ENCODE data around the gene NFE2L1. TPM values are rescaled to one million over a fixed set of nuclear protein-coding genes. Genes with fewer than 3 reads are reported as not detected.
A peak's percentile ranks its signal among the peaks of the same experiment; 100 is the strongest.

Gene NFE2L1
- total and polyA plus RNA-seq, 7 experiments from 2014 or later: 8.7 to 65.2 (median 40.0) TPM

DNA sequence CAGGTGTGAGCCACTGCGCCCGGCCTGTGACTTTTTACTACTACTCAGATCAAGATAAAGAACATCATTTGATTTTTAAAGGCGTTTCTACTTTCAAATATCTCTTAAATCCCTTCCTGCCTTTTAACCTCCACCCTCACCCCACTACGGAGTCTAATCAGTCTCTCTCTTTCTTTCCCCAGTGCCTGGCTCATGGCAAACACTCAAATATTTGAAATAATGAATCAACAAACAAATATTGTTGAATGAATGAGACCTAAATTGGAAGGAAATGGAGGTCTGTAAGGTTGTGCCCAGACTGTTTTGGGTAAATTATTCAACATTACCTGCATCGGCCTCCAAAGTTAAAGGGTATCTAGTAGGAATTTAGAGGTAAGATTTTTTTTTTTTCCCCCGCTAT is 25.3 kb upstream of the NFE2L1 start:
- H3K4me1 Mint-ChIP-seq: peaks cover 23 to 52% (median 34%) of the 10 kb centered on the region in 7 donors
- no peaks in the 10 kb centered on the region for H3K9me3 Mint-ChIP-seq
- H3K27ac Mint-ChIP-seq: no peak overlapping the region
- peaks cover 0 to 3% (median 0%) of the 10 kb centered on the region in 5 donors for H3K36me3 Mint-ChIP-seq
- intact Hi-C loops (cut with micrococcal nuclease): loop anchor here (5.0 to 10.0 kb wide), 4 partner anchors 181 to 1012 kb away; partner anchors contain the start of gene SCRN2 (in 1 of the 2)
- Histone ChIP-seq H3K4me1 (ENCODE audit: control insufficient read depth in 2 of 2, insufficient read depth in 2 of 2, low read length in 2 of 2) (peaks cover 9 to 26% of the 10 kb centered on the region in 2 donors), H3K36me3 (ENCODE audit: control insufficient read depth in 2 of 3, insufficient read depth in 3 of 3, low read length in 3 of 3) (no peaks in the 10 kb centered on the region), H3K4me3 (ENCODE audit: low read length) (no peak overlapping the region), H3K27me3 (ENCODE audit: control insufficient read depth in 2 of 2, insufficient read depth in 2 of 2, low read length in 2 of 2) (peaks cover 0 to 11% of the 10 kb centered on the region in 2 donors), H3K27ac (ENCODE audit: low read depth, low read length) (no peak overlapping the region), H3K9me3 (ENCODE audit: control insufficient read depth in 2 of 3, low read length in 3 of 3) (no peaks in the 10 kb centered on the region)
- ChIA-PET POLR2A (no interaction called here), CTCF (no interaction called here)
- DNase-seq (no peak), ATAC-seq (no peak)
- peaks cover 29 to 44% (median 33%) of the 10 kb centered on the region in 5 donors for H3K27me3 Mint-ChIP-seq
- H3K4me3 Mint-ChIP-seq: peak overlapping the region in 7 of 10 donors; percentile 14 to 89 (median 36)

DNA sequence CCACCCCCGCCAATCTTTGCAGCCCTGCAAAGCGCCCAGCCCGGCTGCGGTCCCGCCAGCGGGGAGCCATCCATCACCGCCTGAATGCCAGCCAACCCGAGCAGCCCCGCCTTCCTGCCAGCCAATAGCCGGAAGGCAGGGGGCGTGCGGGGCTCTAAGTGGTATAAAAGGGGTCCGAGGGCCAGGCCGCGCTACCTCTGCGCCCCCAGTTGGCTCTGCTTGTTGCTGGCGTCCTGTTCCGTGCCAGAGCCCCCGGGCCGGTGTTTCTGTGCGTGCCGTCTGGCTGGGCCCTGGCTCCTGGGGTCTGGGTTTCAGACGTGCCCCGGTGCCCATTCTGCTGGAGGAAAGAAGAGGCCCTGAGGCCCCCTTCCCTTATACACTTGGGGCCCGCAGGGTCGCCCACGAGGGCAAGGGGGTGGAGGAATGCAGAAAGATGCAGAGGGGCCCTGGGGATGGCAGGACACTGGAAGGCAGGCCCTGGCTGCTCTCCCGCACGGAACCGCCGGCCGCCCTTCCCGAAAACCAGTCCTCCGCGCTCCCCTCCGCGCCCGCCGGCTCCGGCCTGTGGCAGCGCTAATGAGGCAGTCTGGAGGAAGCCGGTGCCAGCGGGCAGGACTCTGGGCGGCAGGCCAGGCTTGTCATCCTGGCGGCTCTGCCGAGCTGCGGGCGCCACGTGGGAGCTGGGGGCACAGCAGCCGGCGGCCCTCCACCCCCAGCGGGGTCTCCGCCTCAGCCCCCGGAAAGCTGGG is 24.6 kb upstream of the NFE2L1 start:
- ChIA-PET POLR2A (no interaction called here), CTCF (no interaction called here)
- H3K27ac ChIP-seq (ENCODE audit: low read depth, low read length): no peak overlapping the region
- no peak for ATAC-seq
- Mint-ChIP-seq H3K4me1 (peaks cover 23 to 46% (median 34%) of the 10 kb centered on the region in 7 donors), H3K4me3 (peak overlapping the region; percentile 32 to 89 (median 70)), H3K9me3 (no peaks in the 10 kb centered on the region), H3K27me3 (peaks cover 31 to 44% (median 37%) of the 10 kb centered on the region in 5 donors), H3K36me3 (peaks cover 0 to 3% (median 0%) of the 10 kb centered on the region in 5 donors), H3K27ac (peak overlapping the region in 3 of 9 donors; percentile 52 to 84 (median 62))
- intact Hi-C loops (cut with micrococcal nuclease): loop anchor here (1.0 to 10.0 kb wide), 11 partner anchors 45 to 1011 kb away; partner anchors contain the start of genes CDK5RAP3 (in 2 of the 2), PNPO (in 2 of the 2) and SCRN2 (in 1 of the 2)
- no peaks in the 10 kb centered on the region for H3K36me3 ChIP-seq (ENCODE audit: control insufficient read depth in 2 of 3, insufficient read depth in 3 of 3, low read length in 3 of 3)
- H3K27me3 ChIP-seq (ENCODE audit: control insufficient read depth in 2 of 2, insufficient read depth in 2 of 2, low read length in 2 of 2): peaks cover 0 to 11% of the 10 kb centered on the region in 2 donors
- H3K9me3 ChIP-seq (ENCODE audit: control insufficient read depth in 2 of 3, low read length in 3 of 3): no peaks in the 10 kb centered on the region
- H3K4me3 ChIP-seq (ENCODE audit: low read length): peak overlapping the region; percentile 30
- DNase-seq: peak in 7 of 9 donors; percentile 23 to 52 (median 30)
- H3K4me1 ChIP-seq (ENCODE audit: control insufficient read depth in 2 of 2, insufficient read depth in 2 of 2, low read length in 2 of 2): peaks cover 9 to 26% of the 10 kb centered on the region in 2 donors

- ATAC-seq (peak; percentile 3), DNase-seq (peak in 5 of 9 donors; percentile 10 to 58 (median 27))
- peaks cover 0 to 11% of the 10 kb centered on the region in 2 donors for H3K27me3 ChIP-seq (ENCODE audit: control insufficient read depth in 2 of 2, insufficient read depth in 2 of 2, low read length in 2 of 2)
- intact Hi-C loops (cut with micrococcal nuclease): loop anchor here (1.0 to 10.0 kb wide), 26 partner anchors 12 to 1010 kb away; partner anchors contain the start of genes CBX1 (in 2 of the 2), CDK5RAP3 (in 2 of the 2), NFE2L1 (in 2 of the 2) and PNPO (in 2 of the 2)
- CTCF ChIA-PET: interaction anchor here (0.7 to 4.6 kb wide), 13 partner anchors 10 to 595 kb away, joined by 3 to 66 read pairs (median 5); partner anchors contain the start of genes CBX1 and NFE2L1
- H3K9me3 ChIP-seq (ENCODE audit: control insufficient read depth in 2 of 3, low read length in 3 of 3): no peaks in the 10 kb centered on the region
- no peak overlapping the region for H3K27ac ChIP-seq (ENCODE audit: low read depth, low read length)
- H3K4me1 Mint-ChIP-seq: peaks cover 23 to 46% (median 34%) of the 10 kb centered on the region in 7 donors
- peak overlapping the region; percentile 13 to 91 (median 72) for H3K27ac Mint-ChIP-seq
- H3K36me3 ChIP-seq (ENCODE audit: control insufficient read depth in 2 of 3, insufficient read depth in 3 of 3, low read length in 3 of 3): no peaks in the 10 kb centered on the region
- H3K27me3 Mint-ChIP-seq: peaks cover 31 to 48% (median 40%) of the 10 kb centered on the region in 5 donors
- H3K36me3 Mint-ChIP-seq: peaks cover 0 to 3% (median 0%) of the 10 kb centered on the region in 5 donors
- H3K4me3 ChIP-seq (ENCODE audit: low read length): peak overlapping the region; percentile 30
- H3K9me3 Mint-ChIP-seq: peaks cover 0 to 2% (median 0%) of the 10 kb centered on the region in 11 donors
- peaks cover 9 to 26% of the 10 kb centered on the region in 2 donors for H3K4me1 ChIP-seq (ENCODE audit: control insufficient read depth in 2 of 2, insufficient read depth in 2 of 2, low read length in 2 of 2)
- POLR2A ChIA-PET: interaction anchor here (1.5 to 2.8 kb wide), 2 partner anchors 51 to 83 kb away, joined by 6 to 14 read pairs; partner anchors contain the start of gene SNX11
- peak overlapping the region; percentile 83 to 92 (median 88) for H3K4me3 Mint-ChIP-seq
These were observed 23.8 kb upstream of the NFE2L1 start for GRCh38 chr17:48024149-48025039.

GRCh38 chr17:48025040-48025903 is 22.9 kb upstream of the NFE2L1 start:
- Mint-ChIP-seq H3K27me3 (peaks cover 28 to 50% (median 40%) of the 10 kb centered on the region in 5 donors), H3K4me1 (peaks cover 23 to 46% (median 34%) of the 10 kb centered on the region in 7 donors), H3K27ac (peak overlapping the region in 8 of 9 donors; percentile 13 to 91 (median 73)), H3K4me3 (peak overlapping the region; percentile 83 to 92 (median 88)), H3K36me3 (peaks cover 0 to 3% (median 0%) of the 10 kb centered on the region in 5 donors), H3K9me3 (peaks cover 0 to 2% (median 0%) of the 10 kb centered on the region in 11 donors)
- no peaks in the 10 kb centered on the region for H3K9me3 ChIP-seq (ENCODE audit: control insufficient read depth in 2 of 3, low read length in 3 of 3)
- DNase-seq (peak; percentile 91 to 97 (median 95)), ATAC-seq (peak; percentile 98)
- H3K27ac ChIP-seq (ENCODE audit: low read depth, low read length): no peak overlapping the region
- intact Hi-C loops (cut with micrococcal nuclease): loop anchor here (1.0 to 10.0 kb wide), 23 partner anchors 12 to 1010 kb away; partner anchors contain the start of genes CBX1 (in 2 of the 2), CDK5RAP3 (in 2 of the 2), NFE2L1 (in 2 of the 2) and PNPO (in 2 of the 2)
- CTCF ChIA-PET: interaction anchor here (0.7 to 4.6 kb wide), 18 partner anchors 9 to 594 kb away, joined by 3 to 66 read pairs (median 5); partner anchors contain the start of genes CBX1, NFE2L1 and SNX11
- H3K4me3 ChIP-seq (ENCODE audit: low read length): peak overlapping the region; percentile 43
- no peaks in the 10 kb centered on the region for H3K36me3 ChIP-seq (ENCODE audit: control insufficient read depth in 2 of 3, insufficient read depth in 3 of 3, low read length in 3 of 3)
- peaks cover 9 to 26% of the 10 kb centered on the region in 2 donors for H3K4me1 ChIP-seq (ENCODE audit: control insufficient read depth in 2 of 2, insufficient read depth in 2 of 2, low read length in 2 of 2)
- peaks cover 0 to 11% of the 10 kb centered on the region in 2 donors for H3K27me3 ChIP-seq (ENCODE audit: control insufficient read depth in 2 of 2, insufficient read depth in 2 of 2, low read length in 2 of 2)
- POLR2A ChIA-PET: interaction anchor here (1.5 to 2.8 kb wide), 2 partner anchors 50 to 83 kb away, joined by 6 to 14 read pairs; partner anchors contain the start of gene SNX11

- H3K9me3 ChIP-seq (ENCODE audit: control insufficient read depth in 2 of 3, low read length in 3 of 3): no peaks in the 10 kb centered on the region
- peak overlapping the region; percentile 66 to 92 (median 88) for H3K4me3 Mint-ChIP-seq
- peaks cover 23 to 39% (median 34%) of the 10 kb centered on the region in 7 donors for H3K4me1 Mint-ChIP-seq
- DNase-seq: no peak
- H3K9me3 Mint-ChIP-seq: peaks cover 0 to 2% (median 0%) of the 10 kb centered on the region in 11 donors
- ChIA-PET POLR2A (interaction anchor here (1.0 to 2.8 kb wide), 5 partner anchors 11 to 82 kb away, joined by 3 to 14 read pairs (median 5); partner anchors contain the start of genes COPZ2 and SNX11), CTCF (interaction anchor here (0.5 to 4.6 kb wide), 23 partner anchors 8 to 593 kb away, joined by 3 to 66 read pairs (median 5); partner anchors contain the start of genes CBX1, NFE2L1 and SNX11)
- peaks cover 23 to 56% (median 41%) of the 10 kb centered on the region in 5 donors for H3K27me3 Mint-ChIP-seq
- intact Hi-C loops (cut with micrococcal nuclease): loop anchor here (1.0 to 10.0 kb wide), 23 partner anchors 11 to 1009 kb away; partner anchors contain the start of genes CBX1 (in 2 of the 2), CDK5RAP3 (in 2 of the 2), COPZ2 (in 2 of the 2) and NFE2L1 (in 2 of the 2)
- peak overlapping the region in 1 of 9 donors; percentile 53 for H3K27ac Mint-ChIP-seq
- peaks cover 9 to 26% of the 10 kb centered on the region in 2 donors for H3K4me1 ChIP-seq (ENCODE audit: control insufficient read depth in 2 of 2, insufficient read depth in 2 of 2, low read length in 2 of 2)
- H3K27ac ChIP-seq (ENCODE audit: low read depth, low read length): no peak overlapping the region
- peaks cover 0 to 2% (median 0%) of the 10 kb centered on the region in 5 donors for H3K36me3 Mint-ChIP-seq
- H3K4me3 ChIP-seq (ENCODE audit: low read length): peak overlapping the region; percentile 43
- H3K36me3 ChIP-seq (ENCODE audit: control insufficient read depth in 2 of 3, insufficient read depth in 3 of 3, low read length in 3 of 3): no peaks in the 10 kb centered on the region
- H3K27me3 ChIP-seq (ENCODE audit: control insufficient read depth in 2 of 2, insufficient read depth in 2 of 2, low read length in 2 of 2): peaks cover 0 to 11% of the 10 kb centered on the region in 2 donors
- ATAC-seq: no peak
These were observed 22.2 kb upstream of the NFE2L1 start for GRCh38 chr17:48025904-48026501.
